ENCODE data around the gene TNFRSF1A.

- TF ChIP-seq BHLHE40 (IDR thresholded peaks at IDR 0.05; ENCODE audit: borderline replicate concordance) (no peak), FOXM1 (IDR thresholded peaks at IDR 0.05; ENCODE audit: borderline replicate concordance) (no peak), FOXA1 (IDR thresholded peaks at IDR 0.05) (no peak), HDGF (IDR thresholded peaks at IDR 0.05; ENCODE audit: borderline replicate concordance) (no peak), ELF4 (IDR thresholded peaks at IDR 0.05) (no peak), NFRKB (IDR thresholded peaks at IDR 0.05) (no peak), PKNOX1 (IDR thresholded peaks at IDR 0.05) (no peak), SUZ12 (IDR thresholded peaks at IDR 0.05) (no peak), LEF1 (IDR thresholded peaks at IDR 0.05; ENCODE audit: borderline replicate concordance) (no peak), TARDBP (IDR thresholded peaks at IDR 0.05) (no peak)
Observed at GRCh38 chr12:6288235-6288634, 53.6 kb downstream of the TNFRSF1A start.
